SK-N-SH treated with all-trans-retinoic acid at 6 μM for 48 hours (cell line): ENCODE results near the gene MCCC2.
"Not testable (repeated sequence)": the region's sequence is repeated elsewhere in the genome, so short reads cannot be mapped to it uniquely, and the experiment has no call there.

Experiments
- ARNTL ChIP-seq: fragments of 450-650 bp; formaldehyde crosslinking; IDR thresholded peaks from 2 replicates; pipeline ENCODE4 v1.5.0; 2020; ENCODE audit warnings: low read depth, mild to moderate bottlenecking, moderate library complexity, borderline replicate concordance
- SNAI2 ChIP-seq: fragments of 250-450 bp; sonication (Bioruptor Pico); IDR thresholded peaks from 2 replicates; pipeline ENCODE4 v1.5.0; 2020; ENCODE audit warnings: mild to moderate bottlenecking, moderate library complexity
- ZFP3 ChIP-seq: fragments of 250-450 bp; sonication (Bioruptor Pico); IDR thresholded peaks from 2 replicates; pipeline ENCODE4 v1.5.0; 2020; ENCODE audit warnings: mild to moderate bottlenecking, moderate library complexity
- ZNF70 ChIP-seq: fragments of 450-650 bp; formaldehyde crosslinking; IDR thresholded peaks from 2 replicates; pipeline ENCODE4 v1.5.0; 2020; ENCODE audit warnings: mild to moderate bottlenecking, moderate library complexity

GRCh38 chr5:71551582-71551981 lies 35.6 kb upstream of the MCCC2 start:
- TF ChIP-seq ZNF70; ARNTL (CRISPR knock-in tag); SNAI2; ZFP3 (CRISPR knock-in tag): not testable (repeated sequence)
